Smooth muscle cell of bladder (primary cell): ENCODE measurements around the gene FOXE1. TPM values are rescaled to one million over a fixed set of nuclear protein-coding genes. Genes with fewer than 3 reads are reported as not detected.

Source experiments
- total RNA-seq: library from RNA; depleted of rRNA; stranded (reverse); fragments of >200 nt; gene quantifications from 2 replicates; pipeline ENCODE4 v1.2.3, GENCODE V29; 2014

The FOXE1 gene
- not detected in 2 replicates for total RNA-seq

GRCh38 chr9:97853056-97853843 lies at the start of gene FOXE1:
Gene FOXE1, plus strand, starts transcription at chr9:97853226. Its CDS starts 689 bp downstream, at chr9:97853915.

Other genes with a start within 250 kb of the FOXE1 start
- gene TSTD2, start 219.9 kb upstream of the FOXE1 start, total RNA-seq, result 15.8 and 17.6 TPM in 2 replicates
- 33.6 and 37.3 TPM in 2 replicates for gene NCBP1, start 219.4 kb upstream of the FOXE1 start, total RNA-seq
- gene XPA, start 155.9 kb upstream of the FOXE1 start, total RNA-seq, result 6.6 and 7.5 TPM in 2 replicates
- 13.7 and 14.9 TPM in 2 replicates for gene TRMO, start 69.3 kb downstream of the FOXE1 start, total RNA-seq
- not detected in 2 replicates for gene HEMGN, start 84.9 kb downstream of the FOXE1 start, total RNA-seq
- 7.8 and 10.2 TPM in 2 replicates for gene ANP32B, start 130.1 kb downstream of the FOXE1 start, total RNA-seq
- gene NANS, start 203.5 kb downstream of the FOXE1 start, total RNA-seq, result 83.2 and 102 TPM in 2 replicates